Activated naive CD4-positive, alpha-beta T cell treated with Interleukin-2 at 50 U/mL for 16 hours (primary cell): Measurements from ENCODE around the gene TUBB3.
"Not testable (repeated sequence)": the region's sequence is repeated elsewhere in the genome, so short reads cannot be mapped to it uniquely, and the experiment has no call there.

Experiments used
- DNase-seq: peaks from one replicate; pipeline ENCODE4 v3.0.0-alpha.2; 2020

The TUBB3 gene

DNA sequence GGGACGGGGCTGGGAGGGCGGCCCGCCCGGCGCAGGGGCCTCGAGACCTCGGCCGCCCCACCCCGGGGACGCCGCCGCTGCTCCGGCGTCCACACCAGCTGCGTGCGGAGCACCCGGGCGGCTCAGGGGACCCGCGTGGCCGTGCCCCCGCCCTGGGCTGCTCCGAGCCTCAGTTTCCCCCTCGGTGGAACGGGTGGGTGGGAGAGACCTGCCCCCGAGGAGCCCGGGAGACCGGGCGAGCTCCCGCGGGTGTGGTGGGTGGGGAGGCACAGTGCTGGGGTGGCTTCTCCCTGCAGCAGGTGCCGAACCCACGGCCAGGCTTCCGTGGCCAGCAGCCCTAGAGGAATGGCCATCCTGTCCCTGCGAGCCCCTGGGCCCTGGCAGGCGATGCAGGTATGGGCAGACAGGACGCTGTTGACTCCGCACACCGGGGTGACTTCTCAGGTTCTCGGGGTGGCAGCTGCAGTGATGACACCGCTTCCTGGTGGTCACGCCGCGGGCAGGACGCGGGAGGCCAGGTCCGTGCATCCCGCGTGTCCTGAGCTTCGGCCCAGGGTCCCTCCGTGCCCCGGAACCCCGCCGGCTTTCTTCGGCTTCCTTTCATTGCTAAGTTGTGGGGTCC lies 26.1 kb downstream of the TUBB3 start:
- DNase-seq = no peak

DNA sequence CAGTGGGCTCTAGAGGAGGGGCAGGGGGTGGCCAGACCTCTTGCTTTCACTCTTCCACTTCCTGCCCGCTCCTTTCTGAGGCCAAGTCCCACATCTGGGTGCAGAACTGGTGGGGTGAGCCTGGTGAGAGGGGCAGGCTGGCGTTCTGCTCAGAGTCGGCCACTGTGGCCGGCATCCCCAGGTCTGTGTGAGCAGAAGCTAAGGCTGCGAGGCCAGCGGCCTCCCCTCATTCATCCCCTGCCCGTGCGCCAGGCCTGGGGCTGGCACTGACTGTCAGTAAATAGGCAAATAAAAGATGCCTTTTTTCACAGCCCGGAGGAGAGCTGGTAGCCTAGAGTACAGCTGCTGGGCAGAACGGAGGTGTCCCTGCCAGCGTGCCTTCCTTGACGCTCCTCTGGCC lies 26.6 kb downstream of the TUBB3 start:
- no peak for DNase-seq

DNA sequence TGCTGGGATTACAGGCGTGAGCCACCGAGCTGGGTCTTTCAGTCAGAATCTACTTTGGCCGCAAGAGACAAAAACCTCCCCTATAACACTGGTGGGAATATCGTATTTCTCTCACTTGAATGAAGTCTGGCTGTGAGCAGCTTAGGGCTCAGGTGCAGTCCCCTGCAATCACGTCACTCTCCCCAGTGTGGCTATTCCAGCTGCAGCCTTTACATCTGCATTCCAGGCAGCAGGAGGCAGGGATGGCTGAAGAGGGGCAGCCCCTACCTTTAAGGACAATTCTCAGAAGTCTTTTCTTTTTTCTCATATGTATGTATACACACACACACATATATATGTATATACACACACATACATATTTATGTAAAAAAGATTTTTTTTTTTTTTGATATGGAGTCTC lies 28.4 kb downstream of the TUBB3 start:
- DNase-seq = no peak

DNA sequence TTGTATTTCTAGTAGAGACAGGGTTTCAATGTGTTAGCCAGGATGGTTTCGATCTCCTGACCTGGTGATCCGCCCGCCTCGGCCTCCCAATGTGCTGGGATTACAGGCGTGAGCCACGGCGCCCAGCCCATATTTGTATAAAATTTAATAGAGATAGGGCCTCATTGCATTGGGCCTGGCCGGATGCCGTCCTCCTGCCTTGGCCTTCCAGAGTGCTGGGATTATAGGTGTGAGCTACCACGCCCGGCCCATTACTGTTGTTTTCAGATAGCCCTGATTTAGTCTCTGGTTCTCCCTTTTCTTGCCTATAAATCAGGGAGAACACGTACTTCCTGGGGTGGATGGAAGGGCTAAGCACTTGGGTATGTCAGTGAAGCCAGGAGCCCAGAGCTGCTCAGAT lies 28.9 kb downstream of the TUBB3 start:
- no peak for DNase-seq

DNA sequence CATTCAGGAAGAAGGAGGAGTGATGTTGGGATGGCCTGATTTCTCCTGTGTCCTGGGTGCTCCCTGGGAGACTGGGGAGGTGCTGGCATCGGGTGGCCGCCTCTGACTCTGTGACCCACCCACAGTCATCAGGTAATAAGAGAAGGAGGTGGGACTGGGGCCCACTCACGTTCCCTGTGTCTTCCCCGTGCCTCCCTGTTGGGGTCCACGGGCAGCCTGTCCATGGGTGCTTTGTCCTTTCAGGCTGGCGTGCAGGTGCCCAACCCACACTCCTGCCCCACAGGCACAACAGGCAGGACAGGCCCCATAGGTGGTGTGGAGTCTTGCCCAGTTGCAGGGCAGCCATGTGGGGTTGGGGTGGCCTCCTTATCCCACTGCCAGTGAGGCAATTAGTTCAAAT lies 29.4 kb downstream of the TUBB3 start:
- no peak for DNase-seq

DNA sequence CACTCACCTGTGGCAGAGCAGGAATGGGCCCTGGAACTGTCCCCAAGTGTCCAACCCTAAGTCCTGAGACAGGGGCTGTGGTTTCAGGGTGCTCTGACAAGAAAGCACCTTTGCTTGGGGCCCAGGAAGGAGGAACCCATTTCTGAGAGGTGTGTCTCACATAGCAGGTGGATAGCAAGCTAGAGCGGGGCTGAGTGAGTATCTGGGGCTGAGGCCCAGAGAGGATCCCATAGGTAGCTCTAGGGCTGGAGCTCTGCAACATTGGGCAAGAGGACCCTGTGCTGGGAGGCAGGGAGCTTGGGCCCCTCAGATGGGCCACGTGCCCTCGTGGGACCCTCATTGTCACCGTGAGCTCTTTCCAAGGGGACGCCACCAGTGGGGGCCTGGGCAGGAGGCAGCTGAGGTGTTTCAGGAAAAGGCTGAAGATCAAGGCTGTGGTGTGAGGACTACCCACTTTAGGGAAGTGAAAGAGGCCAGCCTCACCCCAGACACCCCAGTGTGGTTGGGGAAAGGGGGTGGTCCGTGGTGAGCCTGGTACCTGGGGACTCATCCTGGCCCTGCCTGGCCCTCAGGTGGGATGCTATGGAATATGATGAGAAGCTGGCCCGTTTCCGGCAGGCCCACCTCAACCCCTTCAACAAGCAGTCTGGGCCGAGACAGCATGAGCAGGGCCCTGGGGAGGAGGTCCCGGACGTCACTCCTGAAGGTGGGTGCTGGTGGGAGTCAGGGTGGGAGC lies 30.7 kb downstream of the TUBB3 start:
- DNase-seq = no peak

DNA sequence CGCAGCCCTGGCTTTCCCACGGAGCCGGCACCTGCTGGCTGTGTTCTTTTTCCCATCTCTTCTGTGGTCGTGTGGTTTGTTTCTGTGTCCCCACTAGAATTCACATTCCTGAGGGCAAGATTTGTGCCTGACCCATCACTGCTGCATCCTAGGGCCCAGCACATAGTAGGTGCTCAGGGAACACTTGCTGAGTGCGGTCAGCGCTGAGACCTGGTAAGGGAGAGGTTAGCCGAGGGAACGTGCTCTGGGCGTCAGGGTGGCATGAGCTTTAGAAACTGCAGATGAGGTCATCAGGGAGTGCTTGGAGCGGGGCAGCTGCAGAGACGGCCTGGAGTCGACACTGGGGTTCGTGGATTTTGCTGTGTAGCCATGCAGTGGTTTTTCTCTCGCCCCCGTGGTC lies 31.3 kb downstream of the TUBB3 start:
- no peak for DNase-seq

DNA sequence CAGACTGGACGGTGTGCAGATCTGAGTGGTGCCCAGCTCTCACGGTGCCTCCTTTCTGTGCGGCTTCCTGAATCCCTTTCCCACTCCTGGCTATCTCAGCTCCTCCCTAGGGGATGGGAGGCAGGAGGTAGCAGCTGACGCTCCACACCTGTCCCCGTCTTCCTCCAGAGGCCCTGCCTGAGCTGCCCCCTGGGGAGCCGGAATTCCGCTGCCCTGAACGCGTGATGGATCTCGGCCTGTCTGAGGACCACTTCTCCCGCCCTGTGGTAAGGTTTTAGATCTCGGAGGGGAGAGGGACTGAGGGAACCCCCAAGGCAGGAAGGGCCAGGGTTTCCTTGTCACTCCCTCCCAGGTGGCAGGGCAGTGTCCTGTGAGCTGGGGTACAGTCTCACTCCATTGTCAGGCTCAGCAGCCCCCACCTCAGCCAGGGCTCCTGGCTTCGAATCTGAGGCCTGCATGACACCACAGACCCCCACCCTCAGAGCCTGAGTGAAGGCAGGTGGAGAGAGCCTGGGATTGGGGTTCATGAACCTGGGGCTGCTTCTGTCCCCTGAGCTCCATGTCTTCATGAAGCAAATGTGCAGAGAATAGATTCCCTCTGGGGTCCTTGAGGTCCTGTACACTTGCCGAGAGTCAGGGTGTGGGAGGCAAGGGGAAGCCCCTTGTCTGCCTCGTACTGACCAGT lies 32.0 kb downstream of the TUBB3 start:
- DNase-seq = no peak

DNA sequence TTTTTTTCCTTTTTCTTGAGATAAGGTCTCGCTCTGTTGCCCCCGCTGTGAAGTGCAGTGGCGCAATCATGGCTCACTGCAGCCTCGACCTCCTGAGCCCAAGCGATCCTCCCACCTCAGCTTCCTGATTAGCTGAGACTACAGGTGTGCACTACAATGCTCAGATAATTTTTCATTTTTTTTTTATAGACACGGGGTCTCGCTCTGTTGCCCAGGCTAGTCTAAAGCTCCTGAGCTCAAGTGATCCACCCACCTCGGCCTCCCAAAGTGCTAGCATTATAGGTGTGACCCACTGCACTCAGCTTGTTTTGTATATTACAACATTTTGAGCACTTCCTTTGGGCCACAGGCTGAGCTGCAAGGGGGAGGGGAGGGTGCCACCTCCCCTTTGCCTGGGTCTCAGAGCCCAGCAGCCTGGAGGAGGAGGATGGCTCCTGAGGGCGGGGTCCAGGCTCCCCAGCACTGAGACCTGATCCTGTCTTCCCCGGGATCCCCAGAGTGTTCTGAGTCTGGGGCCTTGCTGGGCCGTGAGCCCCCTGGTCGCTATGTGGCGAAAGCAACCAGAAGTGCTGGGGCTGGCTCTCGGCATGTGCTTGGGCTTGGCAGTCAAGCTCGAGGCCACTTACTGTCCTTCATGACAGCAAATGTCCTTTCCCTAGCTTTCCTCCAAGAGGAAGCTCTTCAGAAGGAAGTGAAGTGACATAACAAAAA lies 33.5 kb downstream of the TUBB3 start:
- DNase-seq = no peak

DNA sequence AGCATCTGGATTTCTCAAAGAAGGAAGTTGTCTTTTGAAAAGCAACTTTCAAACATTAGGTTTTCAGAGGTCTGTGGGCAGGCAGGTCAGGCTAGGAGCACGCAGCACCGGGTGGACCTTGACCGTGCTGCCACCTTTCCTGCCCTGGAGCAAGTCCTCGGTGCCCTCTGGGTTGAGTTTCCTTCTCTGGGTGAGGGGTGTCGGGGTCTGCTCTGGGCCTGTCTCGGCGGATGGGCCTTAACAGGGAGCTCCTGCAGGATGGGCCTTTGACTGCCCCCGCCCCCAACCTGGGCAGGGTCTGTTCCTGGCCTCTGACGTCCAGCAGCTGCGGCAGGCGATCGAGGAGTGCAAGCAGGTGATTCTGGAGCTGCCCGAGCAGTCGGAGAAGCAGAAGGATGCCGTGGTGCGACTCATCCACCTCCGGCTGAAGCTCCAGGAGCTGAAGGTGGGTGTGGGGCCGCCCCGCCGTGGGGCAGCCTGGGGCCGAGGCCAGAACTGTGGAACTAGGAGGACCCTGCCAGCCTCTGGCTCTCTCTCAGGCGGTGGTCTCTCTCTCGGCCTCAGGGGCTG lies 34.2 kb downstream of the TUBB3 start:
- DNase-seq = no peak

DNA sequence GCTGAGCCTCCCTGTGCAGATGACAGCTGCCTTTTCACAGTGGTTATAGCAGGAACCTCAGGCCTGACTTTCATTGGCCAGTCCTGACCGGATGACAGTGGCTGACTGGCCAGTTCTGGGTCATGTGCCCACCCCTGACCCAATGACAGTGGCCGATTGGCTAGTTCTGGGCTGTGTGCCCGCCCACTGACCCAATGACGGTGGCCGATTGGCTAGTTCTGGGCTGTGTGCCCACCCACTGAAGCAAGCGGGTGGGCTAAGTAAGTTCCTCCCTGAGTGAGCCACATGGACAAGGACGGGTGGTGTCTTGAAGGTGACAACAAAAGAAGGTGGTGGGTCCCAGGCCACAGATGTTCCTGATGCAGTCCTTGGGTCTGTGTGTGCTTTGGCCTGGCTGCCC lies 34.9 kb downstream of the TUBB3 start:
- no peak for DNase-seq

DNA sequence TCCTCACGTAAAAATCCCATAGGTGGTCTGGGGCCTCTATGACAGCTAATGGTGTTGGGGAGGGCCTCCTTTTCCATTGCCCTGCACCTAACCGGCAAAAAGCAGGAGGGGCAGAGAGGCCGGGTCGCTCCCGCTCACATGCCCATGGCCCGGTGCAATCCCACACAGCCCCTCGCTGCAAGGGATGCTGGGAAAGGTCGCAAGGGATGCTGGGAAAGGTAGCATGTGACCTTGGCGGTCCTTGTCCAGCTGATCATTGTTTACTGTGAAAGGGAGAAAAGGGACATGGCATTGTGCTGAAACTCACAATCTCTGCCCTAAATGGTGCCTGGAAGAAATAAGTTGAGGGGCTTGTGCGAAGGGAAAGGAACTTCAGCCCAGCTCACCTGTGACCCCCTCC lies 35.5 kb downstream of the TUBB3 start:
- DNase-seq = no peak

DNA sequence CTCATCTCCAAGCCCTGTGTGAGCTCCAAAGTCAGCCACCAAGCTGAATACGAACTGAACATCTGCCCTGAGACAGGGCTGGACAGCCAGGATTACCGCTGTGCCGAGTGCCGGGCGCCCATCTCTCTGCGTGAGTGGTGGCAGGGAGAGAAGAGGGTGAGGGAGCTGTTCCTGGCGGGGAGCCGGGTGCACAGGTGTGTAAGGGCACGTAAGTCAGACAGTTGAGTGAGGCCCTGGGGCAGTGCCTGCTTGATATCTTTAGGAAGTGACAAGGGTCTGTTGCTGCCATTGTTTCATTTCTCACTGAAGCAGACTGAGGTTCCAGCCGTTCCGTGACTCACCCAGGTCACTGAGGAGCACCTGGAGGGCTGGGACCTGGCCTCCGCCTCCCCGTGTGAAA lies 37.8 kb downstream of the TUBB3 start:
- no peak for DNase-seq

DNA sequence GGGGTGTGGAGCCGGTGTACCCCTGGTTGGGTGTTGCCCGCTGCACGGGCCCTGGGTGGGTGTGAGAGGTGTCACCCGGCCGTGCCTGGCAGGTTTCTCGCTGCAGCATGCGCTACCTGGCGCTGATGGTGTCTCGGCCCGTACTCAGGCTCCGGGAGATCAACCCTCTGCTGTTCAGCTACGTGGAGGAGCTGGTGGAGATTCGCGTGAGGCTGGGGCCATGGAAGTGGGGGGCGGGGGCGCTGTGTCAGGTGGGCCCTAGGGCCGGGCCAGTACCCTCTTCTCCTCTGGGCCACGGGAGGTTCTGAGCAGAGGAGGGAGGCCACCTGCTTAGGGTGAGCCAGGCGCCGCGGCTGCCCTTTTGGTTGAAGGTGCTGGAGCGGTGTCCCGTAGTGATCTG lies 38.8 kb downstream of the TUBB3 start:
- no peak for DNase-seq

DNA sequence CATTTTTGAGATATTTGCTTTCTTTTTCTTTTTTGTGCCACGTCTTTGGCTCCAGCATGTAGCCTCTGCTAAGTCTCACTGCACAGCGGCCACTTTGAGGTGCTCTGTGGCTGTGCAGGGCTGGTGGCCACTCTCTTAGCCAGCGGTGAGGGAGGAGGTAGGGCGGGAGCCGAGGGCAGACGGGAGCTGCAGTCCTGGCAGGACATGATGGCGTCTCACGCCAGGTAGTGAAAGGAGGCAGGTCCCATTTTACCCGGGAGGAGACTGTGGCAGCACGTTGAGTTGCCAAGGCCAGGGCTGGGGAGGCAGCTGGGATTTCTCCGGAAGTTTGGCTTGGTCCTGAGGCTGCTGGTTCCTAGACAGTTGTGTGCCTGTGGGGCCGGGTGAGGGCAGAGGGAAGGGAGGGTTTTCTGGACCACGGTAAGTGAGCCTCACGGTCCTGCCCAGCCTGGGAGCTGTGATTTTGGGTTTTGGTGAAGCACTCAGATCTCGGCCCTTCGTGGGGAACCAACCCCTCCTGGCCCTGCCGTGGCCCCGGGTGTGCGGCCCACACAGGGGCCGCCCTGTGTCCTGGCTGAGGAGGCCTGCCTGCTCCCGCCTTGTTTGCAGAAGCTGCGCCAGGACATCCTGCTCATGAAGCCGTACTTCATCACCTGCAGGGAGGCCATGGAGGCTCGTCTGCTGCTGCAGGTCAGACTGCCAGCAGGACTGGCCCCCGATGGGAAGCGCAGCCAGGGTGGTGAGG lies 39.8 kb downstream of the TUBB3 start:
- no peak for DNase-seq

DNA sequence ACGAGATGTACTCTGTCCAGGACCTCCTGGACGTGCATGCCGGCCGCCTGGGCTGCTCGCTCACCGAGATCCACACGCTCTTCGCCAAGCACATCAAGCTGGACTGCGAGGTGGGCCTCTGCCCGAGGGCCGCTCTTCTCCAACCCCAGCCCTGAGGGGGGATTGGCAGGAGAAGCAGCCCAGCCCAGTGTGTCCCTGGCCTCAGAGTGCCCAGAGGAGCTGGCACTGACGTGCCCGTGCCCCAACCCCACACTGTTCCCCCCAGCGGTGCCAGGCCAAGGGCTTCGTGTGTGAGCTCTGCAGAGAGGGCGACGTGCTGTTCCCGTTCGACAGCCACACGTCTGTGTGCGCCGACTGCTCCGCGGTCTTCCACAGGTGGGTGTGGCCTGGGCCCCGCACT lies 41.1 kb downstream of the TUBB3 start:
- no peak for DNase-seq

DNA sequence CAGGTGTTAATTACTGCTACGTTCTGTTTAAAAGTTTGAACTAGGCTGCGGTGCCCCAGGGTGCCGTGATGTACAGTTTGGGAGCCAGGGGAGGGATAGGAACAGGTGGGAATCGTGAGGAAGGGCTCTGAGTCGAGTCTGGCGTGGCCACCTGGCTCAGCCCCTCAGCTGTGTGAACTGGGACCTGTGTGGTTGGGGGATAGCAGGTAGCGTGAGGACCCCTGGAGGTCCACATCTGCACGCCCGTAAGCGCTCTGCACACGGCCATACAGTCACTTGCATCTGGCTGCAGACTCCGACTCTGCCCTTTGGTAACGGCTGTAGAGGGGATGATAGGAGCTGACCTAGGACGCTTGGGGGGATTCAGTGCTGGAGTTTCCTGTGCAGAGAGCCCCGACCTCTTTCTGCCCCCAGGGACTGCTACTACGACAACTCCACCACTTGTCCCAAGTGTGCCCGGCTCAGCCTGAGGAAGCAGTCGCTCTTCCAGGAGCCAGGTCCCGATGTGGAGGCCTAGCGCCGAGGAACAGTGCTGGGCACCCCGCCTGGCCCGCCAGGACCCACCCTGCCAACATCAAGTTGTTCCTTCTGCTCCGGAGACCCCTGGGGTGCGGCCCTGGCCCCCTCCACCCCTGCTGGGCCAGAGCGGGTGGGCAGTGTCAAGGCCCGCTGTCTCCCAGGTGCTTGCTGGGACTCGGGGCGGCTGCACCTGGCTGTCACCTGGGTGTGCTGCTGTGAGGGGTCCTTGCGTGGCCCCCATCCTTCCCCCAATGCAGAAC lies 42.5 kb downstream of the TUBB3 start:
- DNase-seq = no peak

DNA sequence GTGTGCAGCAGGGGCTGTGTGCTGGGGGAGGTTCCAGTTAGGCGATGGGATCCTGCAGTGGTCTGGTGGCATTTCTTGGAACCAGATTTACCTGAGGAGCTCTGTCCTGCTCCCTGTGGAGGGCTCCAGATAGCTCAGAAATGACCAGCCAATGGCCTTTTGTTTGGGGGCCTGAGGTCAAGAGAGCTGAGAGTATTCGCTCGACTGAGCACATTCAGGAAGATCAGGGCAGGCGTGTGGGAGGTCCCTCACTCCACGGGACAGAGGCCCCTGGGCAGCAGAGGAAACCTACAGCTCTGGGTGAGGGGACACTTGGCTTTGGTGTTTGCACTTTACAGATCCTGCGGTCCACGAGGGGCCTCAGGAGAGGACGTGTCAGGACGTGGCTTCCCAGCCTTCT lies 43.6 kb downstream of the TUBB3 start:
- no peak for DNase-seq

DNA sequence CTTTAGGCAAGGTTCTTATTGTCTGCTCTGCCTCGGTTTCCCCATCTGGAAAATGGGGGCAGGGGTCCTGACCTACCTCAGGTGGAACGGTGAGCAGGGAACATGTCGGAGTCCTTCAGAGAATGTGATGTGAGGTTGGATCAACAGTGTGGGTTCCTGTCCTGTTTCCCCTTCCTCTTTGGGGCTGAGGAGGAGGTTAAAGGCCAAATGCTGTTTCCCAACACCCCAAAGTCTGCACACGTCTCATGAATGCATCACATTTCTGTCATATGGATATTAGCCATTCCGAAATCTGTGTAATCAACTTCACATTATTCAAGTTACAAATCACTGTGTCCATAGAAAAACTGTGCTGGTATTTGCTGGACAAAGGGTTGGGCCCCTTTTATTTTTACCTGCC lies 44.3 kb downstream of the TUBB3 start:
- not testable (repeated sequence) for DNase-seq

DNA sequence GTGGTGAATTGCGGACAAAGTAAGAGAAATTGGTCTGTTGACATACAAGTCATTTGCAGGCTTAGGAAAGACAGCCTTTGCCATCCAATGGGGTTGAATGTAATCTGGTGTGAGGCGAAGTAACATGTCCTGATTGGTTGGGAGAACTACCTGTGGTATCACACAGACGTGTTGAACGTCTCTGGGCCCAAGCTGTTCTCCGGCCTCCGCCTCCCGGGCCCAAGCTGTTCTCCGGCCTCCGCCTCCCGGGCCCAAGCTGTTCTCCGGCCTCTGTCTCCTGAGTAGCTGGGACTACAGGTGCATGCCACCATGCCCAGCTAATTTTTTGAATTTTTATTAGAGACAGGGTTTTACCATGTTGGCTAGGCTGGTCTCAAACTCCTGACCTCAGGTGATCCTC lies 44.9 kb downstream of the TUBB3 start:
- DNase-seq = not testable (repeated sequence)

DNA sequence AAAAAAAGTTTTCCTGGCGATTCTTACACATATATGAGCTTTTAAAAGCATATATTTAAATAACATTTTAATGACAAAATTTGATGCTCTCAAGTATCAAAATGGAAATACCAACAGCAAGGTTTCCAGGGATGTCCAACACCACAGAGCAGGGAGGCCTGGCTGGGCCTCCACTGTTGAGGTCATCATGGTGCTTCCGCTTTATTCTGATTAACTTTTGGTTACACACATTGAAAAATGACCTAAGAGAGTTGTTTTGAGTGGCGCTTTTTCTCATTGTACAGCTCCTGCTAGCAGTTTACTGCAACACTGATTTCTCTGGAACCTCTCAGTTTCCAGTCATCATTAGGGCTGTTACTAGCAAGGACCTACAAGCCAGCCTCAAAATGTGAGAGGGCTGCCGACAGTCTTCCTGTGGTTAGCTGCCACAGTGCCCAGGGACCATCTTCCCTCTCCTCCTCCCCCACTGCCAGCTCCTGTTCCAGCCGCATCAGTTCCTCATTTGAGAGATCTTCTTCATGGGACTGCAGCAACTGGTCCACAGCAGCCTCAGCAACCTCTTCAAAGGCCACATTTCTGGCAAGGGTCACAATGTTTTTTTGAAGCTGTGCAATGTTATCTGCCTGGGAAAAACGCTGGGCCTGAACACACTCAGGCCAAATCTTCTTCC lies 46.7 kb downstream of the TUBB3 start:
- DNase-seq = no peak
